ENCODE results near the gene GABRA5. TPM values are rescaled to one million over a fixed set of nuclear protein-coding genes. Genes with fewer than 3 reads are reported as not detected.

GABRA5 gene
- total and polyA plus RNA-seq, 2 of the 13 experiments (the other 11 are each of a cell fraction or from before 2014, with no cell fraction given) = not detected

DNA sequence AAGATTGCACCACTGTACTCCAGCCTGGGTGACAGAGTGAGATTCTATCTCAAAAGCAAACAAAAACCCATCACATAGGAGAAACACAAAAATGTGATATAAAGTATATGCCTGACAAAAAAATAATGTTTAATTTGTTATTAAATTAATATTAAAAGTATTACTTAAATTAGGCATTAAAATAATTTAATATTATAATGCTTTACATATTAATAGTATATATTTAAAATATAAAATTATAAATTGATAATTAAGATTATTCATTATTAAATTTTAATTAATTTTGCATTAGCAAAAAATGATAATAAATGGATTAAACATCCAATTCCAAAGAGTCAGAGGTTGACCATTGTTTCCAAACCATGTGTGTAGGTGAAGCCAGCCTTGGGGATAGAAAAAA, 22.0 kb upstream of the GABRA5 start:
- ChIA-PET POLR2A (no interaction called here), CTCF (ENCODE audit: low intra/inter-chr PET ratio, low total read pairs) (no interaction called here)
- no peaks in the 10 kb centered on the region for H3K4me1 ChIP-seq (ENCODE audit: insufficient read depth, low read length)
- no peak overlapping the region for H3K27ac ChIP-seq (ENCODE audit: extremely low read length, insufficient read depth, low read length)
- no TSS peak for BruUV-seq (replicated peaks)
- no peak for ATAC-seq
- H3K79me2 ChIP-seq (ENCODE audit: insufficient read depth, low read length) = no peaks in the 10 kb centered on the region
- no peak for DNase-seq (ENCODE audit: low spot score)
- no peak for FAIRE-seq
- no peak overlapping the region for H3K4me3 ChIP-seq (replicated peaks in 1 of 3; ENCODE audit: insufficient read depth in 1 of 3, low read depth in 2 of 3, low read length in 3 of 3)
- no peaks in the 10 kb centered on the region for H3K9me3 ChIP-seq (ENCODE audit: low read length)
- intact Hi-C loops (cut with micrococcal nuclease; ENCODE audit: unreplicated experiment) = no loop called here
- no peak overlapping the region for H3K4me2 ChIP-seq (ENCODE audit: low read depth, low read length)
- in situ Hi-C loops (cut with HindIII; ENCODE audit: extremely low pct_ligation_motif_present, low pct_unique_long_range_greater_than_20kb) = no loop called here
- H2AFZ ChIP-seq (ENCODE audit: low read length) = no peak overlapping the region
- no peak for TF ChIP-seq MAFK (conservative IDR thresholded peaks at IDR 0.05 in 1 of 2, IDR thresholded peaks at IDR 0.05 in 1 of 2; ENCODE audit: low read length in 2 of 2)
- no peak overlapping the region for H3K9ac ChIP-seq (ENCODE audit: insufficient read depth, low read depth, low read length)
- no peaks in the 10 kb centered on the region for H3K36me3 ChIP-seq (replicated peaks in 1 of 2; ENCODE audit: control insufficient read depth in 1 of 2, insufficient read depth in 2 of 2, low read length in 2 of 2)
- H4K20me1 ChIP-seq (ENCODE audit: insufficient read depth, low read length) = no peaks in the 10 kb centered on the region
- H3K27me3 ChIP-seq (ENCODE audit: control insufficient read depth in 1 of 2, insufficient read depth in 2 of 2, low read length in 2 of 2) = peaks cover 0 to 4% of the 10 kb centered on the region in 2 experiments; a peak in 1 of 5 replicates

GRCh38 chr15:26848498-26848897, 18.4 kb upstream of the GABRA5 start:
- Histone ChIP-seq H3K4me1 (ENCODE audit: insufficient read depth, low read length) (no peaks in the 10 kb centered on the region), H3K9ac (ENCODE audit: insufficient read depth, low read depth, low read length) (no peak overlapping the region), H3K79me2 (ENCODE audit: insufficient read depth, low read length) (no peaks in the 10 kb centered on the region), H3K27ac (ENCODE audit: extremely low read length, insufficient read depth, low read length) (no peak overlapping the region), H3K4me2 (ENCODE audit: low read depth, low read length) (no peak overlapping the region), H4K20me1 (ENCODE audit: insufficient read depth, low read length) (no peaks in the 10 kb centered on the region), H3K36me3 (replicated peaks in 1 of 2; ENCODE audit: control insufficient read depth in 1 of 2, insufficient read depth in 2 of 2, low read length in 2 of 2) (no peaks in the 10 kb centered on the region), H3K27me3 (ENCODE audit: control insufficient read depth in 1 of 2, insufficient read depth in 2 of 2, low read length in 2 of 2) (no peaks in the 10 kb centered on the region; a peak in 1 of 5 replicates), H3K4me3 (replicated peaks in 1 of 3; ENCODE audit: insufficient read depth in 1 of 3, low read depth in 2 of 3, low read length in 3 of 3) (no peak overlapping the region), H3K9me3 (ENCODE audit: low read length) (no peaks in the 10 kb centered on the region), H2AFZ (ENCODE audit: low read length) (no peak overlapping the region)
- in situ Hi-C loops (cut with HindIII; ENCODE audit: extremely low pct_ligation_motif_present, low pct_unique_long_range_greater_than_20kb) = no loop called here
- POLR2A ChIA-PET = no interaction called here
- FAIRE-seq = no peak
- no peak for ATAC-seq
- CTCF ChIA-PET (ENCODE audit: low intra/inter-chr PET ratio, low total read pairs) = no interaction called here
- 0% methylated on average over 1 of the region's 1 CpG for WGBS (ENCODE audit: low lambda C conversion rate)
- no peak for DNase-seq (ENCODE audit: low spot score)
- BruUV-seq (replicated peaks) = no TSS peak
- intact Hi-C loops (cut with micrococcal nuclease; ENCODE audit: unreplicated experiment) = no loop called here
- TF ChIP-seq ZBTB38 (CRISPR knock-in tag; IDR thresholded peaks at IDR 0.05) (no peak), ATM (IDR thresholded peaks at IDR 0.05; ENCODE audit: borderline replicate concordance) (no peak), ZNF558 (CRISPR knock-in tag; IDR thresholded peaks at IDR 0.05; ENCODE audit: borderline replicate concordance) (no peak), RFXANK (CRISPR knock-in tag; IDR thresholded peaks at IDR 0.05) (no peak), IRF2 (CRISPR knock-in tag; IDR thresholded peaks at IDR 0.05) (no peak), ARID4A (CRISPR knock-in tag; IDR thresholded peaks at IDR 0.05; ENCODE audit: borderline replicate concordance) (no peak), SETDB1 (CRISPR knock-in tag; IDR thresholded peaks at IDR 0.05; ENCODE audit: borderline replicate concordance) (no peak)
- TF ChIP-seq, protein P1, sequence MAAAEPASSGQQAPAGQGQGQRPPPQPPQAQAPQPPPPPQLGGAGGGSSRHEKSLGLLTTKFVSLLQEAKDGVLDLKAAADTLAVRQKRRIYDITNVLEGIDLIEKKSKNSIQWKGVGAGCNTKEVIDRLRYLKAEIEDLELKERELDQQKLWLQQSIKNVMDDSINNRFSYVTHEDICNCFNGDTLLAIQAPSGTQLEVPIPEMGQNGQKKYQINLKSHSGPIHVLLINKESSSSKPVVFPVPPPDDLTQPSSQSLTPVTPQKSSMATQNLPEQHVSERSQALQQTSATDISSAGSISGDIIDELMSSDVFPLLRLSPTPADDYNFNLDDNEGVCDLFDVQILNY (CRISPR knock-in tag; conservative IDR thresholded peaks at IDR 0.05) = no peak
- TF ChIP-seq, protein P2, sequence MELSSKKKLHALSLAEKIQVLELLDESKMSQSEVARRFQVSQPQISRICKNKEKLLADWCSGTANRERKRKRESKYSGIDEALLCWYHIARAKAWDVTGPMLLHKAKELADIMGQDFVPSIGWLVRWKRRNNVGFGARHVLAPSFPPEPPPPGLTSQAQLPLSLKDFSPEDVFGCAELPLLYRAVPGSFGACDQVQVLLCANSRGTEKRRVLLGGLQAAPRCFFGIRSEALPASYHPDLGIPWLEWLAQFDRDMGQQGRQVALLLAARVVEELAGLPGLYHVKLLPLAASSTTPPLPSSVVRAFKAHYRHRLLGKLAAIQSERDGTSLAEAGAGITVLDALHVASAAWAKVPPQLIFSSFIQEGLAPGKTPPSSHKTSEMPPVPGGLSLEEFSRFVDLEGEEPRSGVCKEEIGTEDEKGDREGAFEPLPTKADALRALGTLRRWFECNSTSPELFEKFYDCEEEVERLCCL (CRISPR knock-in tag; IDR thresholded peaks at IDR 0.05; ENCODE audit: borderline replicate concordance) = no peak

Data from HepG2 (cell line).